Left renal cortex interstitium (tissue), 4 donors: ENCODE results near the gene SIPA1. TPM values are rescaled to one million over a fixed set of nuclear protein-coding genes. Genes with fewer than 3 reads are reported as not detected.
"Not testable (repeated sequence)": the region's sequence is repeated elsewhere in the genome, so short reads cannot be mapped to it uniquely, and the experiment has no call there.

Source experiments
- DNase-seq, 4 donors: peaks; one replicate each; pipeline ENCODE4 v3.0.0-alpha.2; 2013; ENCODE audit warnings: low read depth in 4 of 4, low spot score in 2 of 4, missing footprints in 1 of 4
- polyA plus RNA-seq, 4 donors: library from polyadenylated mRNA; unstranded; fragments of 120-200 nt; gene quantifications; one replicate each; pipeline ENCODE4 v1.2.1, GENCODE V29; 2013; ENCODE audit not compliant: insufficient read length in 4 of 4

The SIPA1 gene
- polyA plus RNA-seq, 4 donors = 23.2 to 46.3 (median 31.4) TPM

DNA sequence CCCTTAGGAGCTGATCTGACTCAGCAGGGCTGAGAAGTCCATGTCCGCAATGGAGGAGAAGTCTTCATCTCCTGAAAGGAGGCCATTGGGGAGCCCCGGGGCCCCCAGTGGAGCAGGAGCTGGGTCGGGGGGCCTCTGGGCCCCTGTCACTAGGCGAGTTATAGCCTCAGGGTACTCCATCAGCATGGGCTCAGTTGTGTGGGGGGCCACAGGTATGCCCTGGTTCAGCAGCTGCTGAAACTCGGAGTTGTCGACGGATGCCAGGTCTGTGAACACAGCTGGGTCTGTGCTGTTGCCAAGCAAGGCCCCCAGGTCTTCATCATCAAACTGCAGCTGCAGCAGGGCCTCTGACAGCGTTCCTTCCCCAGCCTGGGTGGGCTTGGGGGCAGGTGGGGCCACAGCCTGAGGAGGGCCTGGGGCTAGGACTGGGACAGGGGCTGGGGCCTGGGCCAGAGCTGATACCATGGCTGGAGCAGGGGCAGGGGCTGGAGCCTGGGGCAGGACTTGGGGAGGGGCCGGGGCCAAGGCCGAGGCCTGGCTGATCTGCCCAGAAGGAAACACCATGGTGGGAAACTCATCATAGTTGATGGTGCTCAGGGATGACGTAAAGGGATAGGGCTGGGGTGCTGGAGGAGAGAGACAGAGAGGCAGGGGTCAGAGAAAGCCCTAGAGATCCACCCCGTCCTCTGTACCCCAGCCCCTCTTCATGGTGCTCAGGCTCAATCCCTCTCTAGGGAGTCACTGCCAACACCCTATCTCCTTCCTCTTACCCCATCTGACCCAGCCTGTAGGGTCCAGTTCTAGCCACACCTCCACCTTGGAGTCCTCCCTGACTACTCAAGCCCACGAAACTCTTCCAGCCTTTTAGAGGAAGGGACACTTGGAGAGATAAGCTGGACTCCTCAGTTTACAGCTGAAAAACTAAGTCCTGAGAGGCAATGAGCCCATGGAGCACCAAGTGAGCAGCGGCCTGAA, 16.8 kb downstream of the SIPA1 start:
- DNase-seq = no peak

DNA sequence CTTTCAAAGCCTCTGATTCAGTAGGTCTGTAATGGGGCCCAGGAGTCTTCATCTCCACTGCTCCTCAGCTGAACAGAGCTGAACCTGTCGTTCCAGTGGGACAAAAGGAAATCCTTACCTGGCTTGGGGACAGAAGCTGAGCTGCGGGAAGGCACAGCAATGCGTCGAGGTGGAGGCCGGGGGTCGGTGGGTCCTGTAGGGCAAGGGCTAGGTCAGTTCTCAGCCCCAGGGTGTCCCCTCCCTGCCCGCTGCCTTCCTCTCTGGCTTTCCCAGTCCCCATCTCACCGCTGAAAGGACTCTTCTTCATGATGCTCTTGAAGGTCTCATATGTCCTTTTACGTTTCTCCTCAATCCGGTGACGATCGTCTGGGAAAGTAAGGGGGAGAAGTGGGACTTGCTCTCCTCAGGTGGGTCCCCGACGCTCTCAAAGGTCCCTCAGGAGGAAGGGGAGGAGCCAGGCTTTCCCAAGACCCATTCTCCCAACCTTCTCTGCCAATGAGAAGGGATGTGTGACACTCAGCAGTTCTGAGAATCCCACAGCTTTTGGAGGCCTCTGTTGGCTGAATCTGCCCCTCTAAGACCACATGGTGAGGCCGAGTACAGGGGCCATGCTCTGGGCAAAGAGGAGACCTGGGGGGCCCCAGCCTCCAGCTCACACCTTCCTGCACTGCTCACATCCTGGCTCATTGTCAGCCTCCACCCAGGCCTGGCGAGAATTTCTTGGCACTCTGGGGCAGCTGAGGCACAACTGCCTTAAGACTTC, 17.9 kb downstream of the SIPA1 start:
- DNase-seq = no peak

DNA sequence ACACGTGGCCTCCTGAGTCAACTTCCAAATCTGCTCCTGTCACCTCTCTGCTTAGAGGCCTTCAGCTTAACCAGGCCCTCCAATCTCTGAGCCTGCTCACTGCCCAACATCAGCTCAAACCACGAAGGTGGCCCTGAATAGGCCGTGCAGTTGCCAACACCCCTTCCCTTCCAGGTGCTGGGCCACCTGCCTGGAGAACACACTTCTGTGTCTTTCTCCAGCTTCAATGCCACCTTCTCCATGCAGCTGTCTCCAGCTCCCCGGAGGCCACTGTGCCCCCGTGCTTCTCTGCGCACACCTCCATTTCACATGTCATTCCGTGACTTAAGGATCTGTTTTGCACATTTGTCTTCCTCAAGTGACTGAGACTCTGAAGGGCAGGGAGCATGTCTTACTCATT, 19.5 kb downstream of the SIPA1 start:
- DNase-seq = no peak

DNA sequence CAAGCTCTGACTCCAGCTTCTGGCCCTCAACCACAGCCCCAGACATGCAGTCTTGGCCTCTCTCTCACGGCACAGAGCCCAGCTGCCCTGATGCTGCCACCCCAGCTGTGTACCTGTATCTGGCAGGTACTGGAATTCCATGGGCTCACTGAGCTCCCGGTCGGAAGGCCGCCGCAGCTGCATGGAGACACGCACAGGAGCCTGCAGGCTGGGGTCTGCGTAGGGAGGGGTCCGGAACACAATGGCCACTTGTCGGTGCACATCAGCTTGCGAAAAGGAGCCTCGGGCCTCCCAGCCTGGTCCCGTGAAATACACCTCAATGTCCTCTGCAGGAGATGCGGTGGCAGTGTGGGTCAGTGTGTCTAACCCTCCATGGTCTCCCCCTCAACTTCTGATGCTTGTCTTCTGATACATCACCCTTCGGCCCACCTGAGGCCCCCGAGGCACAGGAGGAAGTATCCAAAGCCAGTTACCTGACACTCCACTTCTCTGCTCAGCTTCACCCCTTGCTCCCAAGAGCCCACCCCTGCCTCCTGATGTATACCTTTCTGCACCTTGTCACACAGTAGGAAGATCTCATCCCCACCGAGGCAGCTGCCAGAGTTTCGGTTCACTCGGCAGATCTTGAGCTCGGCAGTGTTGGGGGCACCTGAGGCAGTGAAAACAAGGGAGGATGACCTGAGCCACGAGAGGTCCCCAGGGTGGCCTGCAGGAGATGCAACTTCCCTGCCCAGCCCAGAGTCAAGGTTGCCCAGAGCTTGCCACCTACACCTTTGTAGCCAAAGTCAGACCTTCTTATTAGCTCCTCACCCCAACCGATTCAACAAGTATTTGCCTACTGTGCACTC, 20.5 kb downstream of the SIPA1 start:
- DNase-seq = no peak

DNA sequence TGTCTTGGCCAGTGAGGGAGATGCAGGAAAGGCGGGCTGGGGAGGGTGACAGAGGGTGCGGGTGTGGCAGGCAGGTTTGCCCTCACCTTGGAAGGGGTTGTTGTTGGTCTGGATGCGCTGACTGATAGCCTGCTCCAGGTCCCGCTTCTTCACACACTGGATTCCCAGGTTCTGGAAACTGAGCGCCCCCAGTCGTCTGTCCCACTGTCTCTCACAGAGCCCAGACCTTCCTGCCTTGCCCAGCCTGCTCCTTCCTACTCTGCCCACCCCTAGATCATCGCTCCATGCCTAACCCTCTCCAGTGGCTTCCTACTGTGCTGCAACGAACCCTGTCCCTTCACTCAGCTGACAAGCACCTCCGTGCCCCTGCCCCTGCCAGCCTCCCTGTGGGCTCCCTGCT, 22.1 kb downstream of the SIPA1 start:
- no peak for DNase-seq

DNA sequence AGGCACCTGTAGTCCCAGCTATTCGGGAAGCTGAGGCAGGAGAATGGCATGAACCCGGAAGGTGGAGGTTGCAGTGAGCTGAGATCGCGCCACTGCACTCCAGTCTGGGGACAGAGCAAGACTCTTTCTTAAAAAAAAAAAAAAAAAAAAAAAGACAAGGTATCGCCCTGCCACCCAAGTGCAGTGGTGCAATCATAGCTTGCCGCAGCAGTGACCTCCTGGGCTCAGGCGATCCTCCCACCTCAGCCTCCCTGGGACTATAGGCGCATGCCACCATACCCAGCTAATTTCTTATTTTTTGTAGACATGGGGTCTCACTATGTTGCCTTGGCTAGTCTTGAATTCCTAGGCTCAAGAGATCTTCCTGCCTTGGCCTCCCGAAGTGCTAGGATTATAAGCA, 23.0 kb downstream of the SIPA1 start:
- DNase-seq = not testable (repeated sequence)

DNA sequence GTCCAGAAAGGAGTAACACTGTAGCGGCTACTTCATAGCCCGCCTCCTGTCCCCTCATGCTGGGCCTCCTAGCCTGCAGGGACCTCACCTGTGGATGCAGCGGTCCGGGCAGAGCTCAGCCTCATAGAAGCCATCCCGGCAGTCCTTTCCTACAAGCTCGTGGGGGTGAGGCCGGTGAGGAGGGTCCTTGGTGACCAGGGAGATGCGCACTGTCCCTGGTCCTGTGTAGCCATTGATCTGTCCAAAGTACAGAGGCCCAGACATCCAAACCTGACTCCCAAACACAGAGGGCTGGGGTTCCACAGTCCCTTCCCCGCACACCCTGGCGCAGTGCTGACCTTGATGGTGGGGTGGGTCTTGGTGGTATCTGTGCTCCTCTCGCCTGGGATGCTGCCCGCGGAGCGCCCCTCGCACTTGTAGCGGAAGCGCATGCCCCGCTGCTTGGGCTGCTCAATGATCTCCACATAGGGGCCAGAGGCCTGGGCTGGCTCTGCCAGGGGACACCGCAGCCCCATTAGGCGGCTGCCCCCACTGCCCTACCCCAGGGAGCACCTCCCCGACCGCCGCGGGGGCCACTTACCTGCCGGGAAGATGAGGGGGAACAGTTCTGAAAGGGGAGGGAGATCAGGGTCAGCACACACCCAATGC, 23.8 kb downstream of the SIPA1 start:
- no peak for DNase-seq

DNA sequence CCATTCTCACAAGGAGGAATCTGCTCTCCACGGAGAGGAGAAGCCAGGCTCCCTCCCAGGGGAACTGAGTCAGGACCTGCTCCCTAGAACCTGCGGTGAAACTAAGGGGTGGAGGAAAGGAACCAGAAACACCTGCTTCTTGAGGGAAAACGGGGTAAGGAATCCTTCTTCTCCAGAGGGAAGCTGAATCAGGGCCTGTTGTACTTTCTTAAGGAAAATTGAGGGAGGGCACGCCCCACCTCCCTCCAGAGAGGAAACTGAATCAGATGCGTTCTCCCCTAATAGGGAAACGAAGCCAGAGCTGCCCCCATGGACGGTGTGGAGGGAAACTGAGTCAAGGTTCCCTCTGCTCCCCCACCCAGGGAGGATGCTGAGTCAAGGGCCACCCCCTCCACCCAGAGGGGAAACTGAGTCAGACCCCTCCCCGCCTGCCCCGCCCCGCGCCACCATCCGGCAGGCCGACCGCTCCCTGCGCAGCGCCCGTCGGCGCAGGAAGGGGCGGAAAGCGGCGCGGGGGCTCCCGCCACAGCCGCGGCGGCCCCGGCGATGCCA, 24.4 kb downstream of the SIPA1 start:
- DNase-seq = no peak

DNA sequence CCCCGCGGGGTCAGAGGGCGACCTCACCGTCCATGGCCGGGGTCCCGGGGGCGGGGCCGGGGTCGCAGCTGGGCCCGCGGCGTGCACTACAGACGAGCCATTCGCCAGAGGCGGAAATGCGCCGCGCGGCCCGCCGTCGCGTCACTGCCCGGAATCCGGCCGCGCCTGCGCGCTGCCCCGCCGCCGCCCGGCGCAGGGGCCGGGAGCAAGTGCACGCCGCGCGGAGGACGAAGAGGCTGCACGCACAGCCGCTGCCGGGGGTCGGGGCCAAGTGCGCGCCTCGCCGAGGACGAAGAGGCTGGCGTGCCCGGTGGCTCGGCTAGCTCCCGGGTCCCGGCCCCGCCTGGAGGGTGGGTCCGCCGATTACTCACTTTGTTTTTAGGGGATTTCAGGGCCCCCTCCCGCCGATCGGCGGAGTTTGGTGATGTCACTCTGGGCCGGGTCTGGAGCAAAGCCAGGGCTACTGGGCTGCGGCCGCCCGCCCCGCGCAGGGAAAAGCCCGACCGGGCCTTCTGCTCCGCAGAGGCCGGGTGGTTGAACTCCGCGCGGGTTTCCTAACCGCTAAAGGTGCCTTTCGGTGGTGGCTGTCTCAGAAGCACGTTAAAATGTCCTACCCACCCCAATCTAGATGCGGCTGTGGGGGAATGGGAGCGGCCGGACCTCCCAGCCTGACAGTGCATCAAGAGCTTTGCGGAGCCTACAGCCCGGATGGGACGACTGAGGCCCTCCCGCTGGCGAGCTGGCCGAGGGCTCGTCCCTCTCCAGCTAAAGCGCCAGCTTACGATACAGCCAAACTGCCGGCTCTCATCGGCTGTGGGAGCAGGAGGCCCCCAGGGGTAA, 25.1 kb downstream of the SIPA1 start, which contains the start of gene RELA:
Gene RELA, minus strand, starts transcription at position 118 of the 840 bp plus-strand sequence. Its CDS starts 84 bp downstream, at position 34.
- peak; percentile 82 to 84 (median 84) for DNase-seq

DNA sequence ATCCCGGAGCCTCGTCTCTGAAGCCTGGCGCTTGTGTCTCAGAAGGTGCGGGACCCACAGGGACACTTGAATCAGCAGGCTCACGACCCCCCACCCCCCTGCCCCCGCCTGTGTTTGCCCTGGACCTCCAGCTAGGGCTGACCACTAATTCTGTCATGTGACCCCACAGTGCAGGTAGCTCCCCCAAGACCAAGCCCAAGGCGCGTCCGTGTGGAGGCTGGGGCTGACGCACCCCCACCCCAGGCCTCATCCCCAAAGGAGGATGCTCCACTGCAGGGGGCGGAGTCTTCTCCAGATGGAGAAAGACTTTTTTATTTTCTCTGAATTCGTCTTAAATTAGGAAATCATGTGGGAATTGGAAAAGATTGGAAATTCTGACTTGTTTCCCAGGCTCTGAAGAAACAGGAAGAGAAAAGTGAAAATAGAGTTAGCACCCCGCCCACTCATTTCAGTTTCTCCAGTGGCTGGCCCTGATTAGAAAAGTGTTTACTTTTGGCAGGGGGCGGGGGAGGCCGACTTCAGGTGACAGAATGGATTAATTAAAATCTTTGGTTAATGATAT, 25.8 kb downstream of the SIPA1 start:
- DNase-seq = no peak

DNA sequence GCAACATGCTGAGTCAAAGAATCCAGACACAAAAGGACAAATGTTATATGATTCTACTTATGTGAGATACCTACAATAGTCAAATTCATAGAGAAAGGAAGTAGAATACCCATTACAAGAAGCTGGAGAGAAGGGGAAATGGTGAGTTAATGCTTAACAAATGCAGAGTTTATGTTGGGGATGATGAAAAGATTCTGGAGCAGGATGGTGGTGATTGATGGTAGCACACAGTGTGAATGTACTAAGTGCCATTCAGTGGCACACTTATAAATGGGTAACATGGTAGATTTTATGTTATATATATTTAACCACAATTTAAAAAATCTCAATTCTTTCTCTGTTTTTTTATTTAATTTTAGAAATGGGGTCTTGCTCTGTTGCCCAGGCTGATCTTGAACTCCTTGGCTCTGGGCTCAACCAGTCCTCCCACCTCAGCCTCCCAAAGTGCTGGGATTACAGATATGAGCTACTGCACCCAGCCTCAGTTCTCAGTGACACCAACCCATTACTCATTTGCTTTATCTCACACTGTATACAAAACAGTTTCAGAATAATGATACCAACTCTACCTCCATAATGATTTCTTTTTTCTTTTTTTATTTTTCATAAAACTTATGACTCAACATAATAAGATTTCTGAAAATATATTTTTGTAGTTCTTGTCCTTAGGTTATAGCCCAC, 34.4 kb downstream of the SIPA1 start:
- no peak for DNase-seq

DNA sequence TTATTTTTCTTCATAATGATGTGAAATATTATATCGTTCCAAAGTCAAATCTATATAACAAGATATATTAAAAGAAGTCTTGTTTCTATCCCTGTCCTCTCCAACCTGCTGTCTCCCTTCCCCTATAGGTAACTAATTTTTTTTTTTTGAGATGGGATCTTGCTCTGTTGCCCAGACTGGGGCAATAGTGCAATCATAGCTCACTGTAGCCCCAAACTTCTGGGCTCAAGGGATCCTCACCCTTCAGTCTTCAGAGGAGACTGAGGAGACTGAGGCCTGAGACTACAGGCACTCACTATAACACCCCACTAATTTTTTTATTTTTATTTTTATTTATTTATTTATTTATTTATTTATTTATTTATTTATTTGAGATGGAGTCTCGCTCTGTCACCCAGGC, 35.1 kb downstream of the SIPA1 start:
- DNase-seq = no peak

DNA sequence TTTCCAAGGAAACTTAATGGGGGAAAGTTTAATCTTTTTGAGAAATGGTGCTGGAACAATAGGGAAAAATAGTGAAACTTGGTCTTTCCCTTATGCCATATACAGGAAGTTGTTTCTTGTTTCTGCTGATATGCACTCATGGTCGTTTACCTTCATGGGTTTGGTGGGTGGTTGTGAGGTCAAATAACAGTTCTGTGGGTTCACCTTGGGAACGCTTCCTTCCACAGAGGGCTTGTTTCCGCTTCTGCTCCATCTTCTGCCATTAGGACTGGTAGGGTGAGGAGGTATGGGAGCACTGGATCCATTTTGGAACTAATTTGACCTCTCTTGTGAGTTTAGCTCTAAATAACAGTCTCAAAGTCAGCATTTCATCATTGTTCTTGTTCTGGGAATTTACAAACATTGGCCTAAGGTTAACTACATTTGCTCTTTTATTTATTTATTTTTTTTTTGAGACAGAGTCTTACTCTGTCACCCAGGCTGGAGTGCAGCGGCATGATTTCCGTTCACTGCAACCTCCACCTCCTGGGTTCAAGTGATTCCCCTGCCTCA, 42.4 kb downstream of the SIPA1 start:
- no peak for DNase-seq

DNA sequence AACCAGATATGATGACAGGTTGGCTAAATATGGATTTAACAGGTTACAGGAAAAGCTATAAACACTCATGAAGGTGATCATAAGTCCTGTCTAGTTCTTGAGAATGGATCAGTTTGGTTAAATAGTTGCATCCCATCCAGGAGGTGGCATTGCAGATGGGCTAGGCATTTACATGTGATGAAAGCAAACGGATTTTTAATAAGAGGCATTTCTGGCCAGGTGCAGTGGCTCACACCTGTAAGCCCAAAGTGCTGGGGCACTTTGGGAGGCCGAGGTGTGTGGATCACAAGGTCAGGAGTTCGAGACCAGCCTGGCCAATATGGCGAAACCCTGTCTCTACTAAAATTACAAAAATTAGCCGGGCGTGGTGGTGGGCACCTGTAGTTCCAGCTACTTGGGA, 45.6 kb downstream of the SIPA1 start:
- DNase-seq = not testable (repeated sequence)

DNA sequence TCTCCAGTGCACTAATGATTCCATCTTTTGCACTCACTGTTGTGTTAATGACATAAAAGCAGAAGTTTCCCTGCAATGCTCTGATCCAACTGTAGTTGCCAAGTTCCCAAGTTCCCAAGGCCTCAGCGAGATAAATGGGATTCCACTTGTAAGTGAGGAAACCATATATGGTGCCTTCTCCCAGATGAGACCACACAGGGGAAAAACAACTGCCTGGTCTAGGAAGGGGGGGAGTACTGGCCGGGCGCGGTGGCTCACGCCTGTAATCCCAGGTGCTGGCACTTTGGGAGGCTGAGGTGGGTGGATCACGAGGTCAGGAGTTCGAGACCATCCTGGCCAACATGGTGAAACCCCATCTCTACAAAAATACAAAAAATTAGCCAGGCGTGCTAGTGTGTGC, 48.1 kb downstream of the SIPA1 start:
- DNase-seq = no peak

DNA sequence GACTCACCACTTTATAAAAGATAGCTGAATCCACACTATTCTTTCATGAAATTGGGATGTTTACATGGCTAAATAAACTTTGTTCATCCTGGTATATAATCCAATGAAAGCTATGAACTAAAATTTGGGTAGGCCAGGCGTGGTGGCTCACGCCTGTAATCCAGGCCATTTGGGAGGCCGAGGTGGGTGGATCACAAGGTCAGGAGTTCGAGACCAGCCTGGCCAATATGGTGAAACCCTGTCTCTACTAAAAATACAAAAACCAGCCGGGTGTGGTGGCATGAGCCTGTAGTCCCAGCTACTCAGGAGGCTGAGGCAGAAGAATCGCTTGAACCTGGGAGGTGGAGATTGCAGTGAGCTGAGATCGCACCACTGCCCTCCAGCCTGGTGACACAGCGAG, 53.9 kb downstream of the SIPA1 start:
- DNase-seq = not testable (repeated sequence)

DNA sequence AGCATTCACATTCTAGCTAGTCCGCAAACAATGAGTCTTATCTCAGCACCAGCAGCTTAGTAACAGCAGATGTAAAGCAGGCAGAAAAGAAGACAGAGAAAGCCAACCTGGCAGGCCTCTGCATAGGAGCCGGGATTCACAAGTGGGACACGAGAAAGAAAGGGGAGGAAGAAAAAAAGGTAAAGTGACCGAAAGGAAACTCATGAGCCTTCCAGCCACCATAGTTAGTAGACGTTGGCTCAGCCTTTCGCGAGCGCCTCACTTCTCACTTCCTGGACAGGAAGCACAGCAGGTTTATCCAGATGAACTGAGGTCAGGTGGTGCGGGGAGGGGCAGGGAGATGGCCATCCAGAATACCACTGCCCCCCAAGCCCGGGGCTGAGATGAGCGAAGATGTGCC, 54.5 kb downstream of the SIPA1 start:
- no peak for DNase-seq
